T-helper 2 cell treated with Interferon-gamma antibody and Interleukin-4, amounts not matched to agents 5 μg/mL and 100 μg/mL, for 36 hours (primary cell): Measurements from ENCODE around the gene GPR62.
"Not testable (repeated sequence)": the region's sequence is repeated elsewhere in the genome, so short reads cannot be mapped to it uniquely, and the experiment has no call there.

Experiments used
- DNase-seq: peaks from one replicate; pipeline ENCODE4 v3.0.0; 2021; ENCODE audit warnings: low spot score
- H3K27ac Mint-ChIP-seq: one replicate; pipeline ENCODE4 v1.8.0; 2021; ENCODE audit warnings: mild to moderate bottlenecking, mixed read lengths
- H3K27me3 Mint-ChIP-seq: one replicate; pipeline ENCODE4 v1.8.0; 2021; ENCODE audit warnings: low read depth, mixed read lengths
- H3K36me3 Mint-ChIP-seq: one replicate; pipeline ENCODE4 v1.8.0; 2021; ENCODE audit warnings: low read depth, mixed read lengths
- H3K4me1 Mint-ChIP-seq: one replicate; pipeline ENCODE4 v1.8.0; 2021; ENCODE audit warnings: low read depth, mixed read lengths
- H3K4me3 Mint-ChIP-seq: one replicate; pipeline ENCODE4 v1.8.0; 2022; ENCODE audit warnings: mild to moderate bottlenecking, moderate library complexity, mixed read lengths
- H3K9me3 Mint-ChIP-seq: one replicate; pipeline ENCODE4 v1.8.0; 2021; ENCODE audit warnings: mixed read lengths

GPR62 gene

GRCh38 chr3:51978143-51978502, 22.9 kb downstream of the GPR62 start:
- no peak overlapping the region for H3K27ac Mint-ChIP-seq
- H3K9me3 Mint-ChIP-seq: no peaks in the 10 kb centered on the region
- H3K27me3 Mint-ChIP-seq: no peaks in the 10 kb centered on the region
- peaks cover 40% of the 10 kb centered on the region for H3K4me1 Mint-ChIP-seq
- peaks cover 5% of the 10 kb centered on the region for H3K36me3 Mint-ChIP-seq
- no peak for DNase-seq
- H3K4me3 Mint-ChIP-seq: no peak overlapping the region

- DNase-seq: no peak
- no peaks in the 10 kb centered on the region for H3K9me3 Mint-ChIP-seq
- H3K27ac Mint-ChIP-seq: no peak overlapping the region
- H3K27me3 Mint-ChIP-seq: no peaks in the 10 kb centered on the region
- H3K4me1 Mint-ChIP-seq: peaks cover 35% of the 10 kb centered on the region
- no peak overlapping the region for H3K4me3 Mint-ChIP-seq
- H3K36me3 Mint-ChIP-seq: peaks cover 3% of the 10 kb centered on the region
Observed at GRCh38 chr3:51980253-51980652, 25.1 kb downstream of the GPR62 start.

GRCh38 chr3:51982352-51982837, 27.2 kb downstream of the GPR62 start:
- peak overlapping the region; percentile 93 for H3K27ac Mint-ChIP-seq
- peak overlapping the region; percentile 96 for H3K4me3 Mint-ChIP-seq
- H3K27me3 Mint-ChIP-seq: no peaks in the 10 kb centered on the region
- H3K4me1 Mint-ChIP-seq: peaks cover 23% of the 10 kb centered on the region
- no peaks in the 10 kb centered on the region for H3K9me3 Mint-ChIP-seq
- H3K36me3 Mint-ChIP-seq: peaks cover 3% of the 10 kb centered on the region
- peak; percentile 41 for DNase-seq

DNA sequence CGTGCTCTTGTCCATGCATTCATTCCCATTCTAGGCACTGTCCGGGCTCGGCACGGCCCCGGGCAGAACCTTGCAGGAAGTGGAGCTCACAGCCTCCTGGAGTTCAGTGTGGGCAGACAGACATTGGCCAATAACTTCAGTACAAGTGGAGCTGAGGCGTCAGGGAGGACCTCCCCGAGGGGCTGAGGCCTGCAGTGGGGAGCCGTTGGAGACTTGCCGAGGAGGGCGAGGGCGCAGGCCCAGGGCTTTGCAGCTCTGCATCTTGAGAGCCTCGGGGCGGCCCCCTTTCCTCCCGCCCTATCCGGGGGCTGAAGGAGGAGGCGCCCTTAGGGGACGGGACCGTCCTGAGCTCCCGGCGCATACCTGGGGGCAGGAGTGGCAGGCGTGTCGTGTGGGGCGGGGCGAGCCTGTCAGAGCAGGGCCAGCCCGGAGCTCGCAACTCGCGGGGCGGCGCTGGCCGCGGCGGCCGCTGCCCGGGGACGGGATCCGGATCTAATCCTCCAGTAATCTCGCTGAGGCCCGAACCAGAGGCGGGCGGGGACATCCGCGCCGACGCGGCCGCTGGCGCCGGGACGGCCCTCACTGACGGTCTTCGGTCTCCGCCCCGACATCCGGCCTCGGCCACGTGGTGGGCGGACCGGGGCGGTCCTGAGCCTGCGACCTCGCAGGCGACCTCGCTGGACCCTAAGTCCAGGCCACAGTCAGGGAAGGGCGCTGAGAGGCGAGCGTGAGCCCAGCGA, 27.8 kb downstream of the GPR62 start, which contains the start of gene ACY1:
Gene ACY1, plus strand, starts transcription at position 698 of the 740 bp plus-strand sequence. CDS start 530 bp downstream, outside the sequence.
- peak within 1 kb of the TSS; percentile 93 for H3K27ac Mint-ChIP-seq
- H3K4me1 Mint-ChIP-seq: peaks cover 23% of the 10 kb centered on the region
- H3K9me3 Mint-ChIP-seq: no peaks in the 10 kb centered on the region
- H3K36me3 Mint-ChIP-seq: peaks cover 3% of the 10 kb centered on the region
- H3K4me3 Mint-ChIP-seq: peak within 1 kb of the TSS; percentile 96
- no peaks in the 10 kb centered on the region for H3K27me3 Mint-ChIP-seq
- DNase-seq: peak; percentile 87

DNA sequence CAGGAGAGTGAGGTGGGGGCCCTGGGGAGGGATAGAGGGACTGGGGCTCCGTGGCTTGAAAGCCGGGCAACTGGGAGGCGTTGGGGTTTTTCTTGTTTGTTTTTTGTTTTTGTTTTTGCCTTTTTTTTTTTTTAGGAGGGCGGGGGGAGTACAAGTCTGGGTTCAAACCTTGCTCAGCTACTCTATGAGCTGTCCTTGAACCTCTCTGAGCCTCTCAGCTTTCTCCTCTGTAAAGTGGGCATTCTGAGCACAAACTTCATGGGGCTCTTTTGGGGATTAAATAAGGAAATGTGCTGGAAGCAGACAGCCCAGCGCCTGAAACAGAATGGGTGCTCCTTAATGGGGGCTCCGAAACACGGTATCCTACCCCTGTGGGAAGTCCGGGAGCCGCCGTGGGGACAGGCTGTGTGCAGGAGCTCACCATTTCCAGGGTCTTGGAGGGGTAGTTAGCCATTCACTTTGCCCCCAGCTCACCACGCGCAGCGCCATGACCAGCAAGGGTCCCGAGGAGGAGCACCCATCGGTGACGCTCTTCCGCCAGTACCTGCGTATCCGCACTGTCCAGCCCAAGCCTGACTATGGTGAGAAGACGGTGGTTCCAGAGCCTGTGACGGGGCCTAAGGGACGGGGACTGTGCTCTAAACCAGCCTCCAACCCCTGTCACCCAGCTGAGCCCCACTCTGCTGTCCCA, 28.5 kb downstream of the GPR62 start:
- H3K9me3 Mint-ChIP-seq: no peaks in the 10 kb centered on the region
- peaks cover 23% of the 10 kb centered on the region for H3K4me1 Mint-ChIP-seq
- no peak for DNase-seq
- H3K27me3 Mint-ChIP-seq: no peaks in the 10 kb centered on the region
- H3K27ac Mint-ChIP-seq: peak overlapping the region; percentile 93
- peaks cover 3% of the 10 kb centered on the region for H3K36me3 Mint-ChIP-seq
- peak overlapping the region; percentile 96 for H3K4me3 Mint-ChIP-seq

GRCh38 chr3:51984269-51984647, 29.1 kb downstream of the GPR62 start:
- peaks cover 23% of the 10 kb centered on the region for H3K4me1 Mint-ChIP-seq

DNA sequence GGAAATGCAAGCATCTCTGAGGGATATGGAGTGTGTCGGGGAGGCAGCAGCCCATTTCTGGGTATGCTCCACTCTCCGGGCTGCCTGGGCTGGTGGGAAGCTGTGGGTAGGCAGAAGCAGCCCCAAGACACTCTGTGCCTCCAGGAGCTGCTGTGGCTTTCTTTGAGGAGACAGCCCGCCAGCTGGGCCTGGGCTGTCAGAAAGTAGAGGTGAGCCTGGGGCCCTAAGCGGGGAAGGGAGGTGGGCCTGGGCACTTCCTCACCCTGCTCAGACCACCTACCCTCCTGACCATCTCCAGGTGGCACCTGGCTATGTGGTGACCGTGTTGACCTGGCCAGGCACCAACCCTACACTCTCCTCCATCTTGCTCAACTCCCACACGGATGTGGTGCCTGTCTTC, 29.9 kb downstream of the GPR62 start:
- no peak for DNase-seq
- peaks cover 3% of the 10 kb centered on the region for H3K36me3 Mint-ChIP-seq
- H3K27me3 Mint-ChIP-seq: no peaks in the 10 kb centered on the region
- H3K4me3 Mint-ChIP-seq: peak overlapping the region; percentile 29
- peaks cover 23% of the 10 kb centered on the region for H3K4me1 Mint-ChIP-seq
- peak overlapping the region; percentile 72 for H3K27ac Mint-ChIP-seq
- no peaks in the 10 kb centered on the region for H3K9me3 Mint-ChIP-seq

More at GRCh38 chr3:51984269-51984647, 29.1 kb downstream of the GPR62 start:
- no peaks in the 10 kb centered on the region for H3K9me3 Mint-ChIP-seq
- H3K36me3 Mint-ChIP-seq: peaks cover 3% of the 10 kb centered on the region
- no peaks in the 10 kb centered on the region for H3K27me3 Mint-ChIP-seq
- H3K27ac Mint-ChIP-seq: peak overlapping the region; percentile 72
- H3K4me3 Mint-ChIP-seq: peak overlapping the region; percentile 96
- no peak for DNase-seq

GRCh38 chr3:51986010-51986947, 31.1 kb downstream of the GPR62 start:
- no peaks in the 10 kb centered on the region for H3K9me3 Mint-ChIP-seq
- H3K4me3 Mint-ChIP-seq: no peak overlapping the region
- H3K27me3 Mint-ChIP-seq: no peaks in the 10 kb centered on the region
- no peak for DNase-seq
- peaks cover 21% of the 10 kb centered on the region for H3K4me1 Mint-ChIP-seq
- peaks cover 3% of the 10 kb centered on the region for H3K36me3 Mint-ChIP-seq
- no peak overlapping the region for H3K27ac Mint-ChIP-seq

- DNase-seq: no peak
- Mint-ChIP-seq H3K4me1 (peaks cover 17% of the 10 kb centered on the region), H3K27me3 (no peaks in the 10 kb centered on the region), H3K4me3 (no peak overlapping the region), H3K36me3 (peaks cover 6% of the 10 kb centered on the region), H3K27ac (no peak overlapping the region), H3K9me3 (no peaks in the 10 kb centered on the region)
Observed at GRCh38 chr3:51987568-51987967, 32.4 kb downstream of the GPR62 start.

- Mint-ChIP-seq H3K9me3 (no peaks in the 10 kb centered on the region), H3K27me3 (no peaks in the 10 kb centered on the region), H3K4me1 (peaks cover 15% of the 10 kb centered on the region), H3K4me3 (no peak overlapping the region), H3K36me3 (peaks cover 13% of the 10 kb centered on the region), H3K27ac (peak overlapping the region; percentile 53)
- no peak for DNase-seq
Observed at GRCh38 chr3:51988286-51989146, 33.3 kb downstream of the GPR62 start.

- H3K27ac Mint-ChIP-seq, H3K9me3 Mint-ChIP-seq, H3K4me3 Mint-ChIP-seq, H3K27me3 Mint-ChIP-seq, DNase-seq: not testable (repeated sequence)
- H3K36me3 Mint-ChIP-seq: peaks cover 33% of the 10 kb centered on the region
- H3K4me1 Mint-ChIP-seq: peaks cover 20% of the 10 kb centered on the region
Observed at GRCh38 chr3:51990501-51990971, 35.4 kb downstream of the GPR62 start.

DNA sequence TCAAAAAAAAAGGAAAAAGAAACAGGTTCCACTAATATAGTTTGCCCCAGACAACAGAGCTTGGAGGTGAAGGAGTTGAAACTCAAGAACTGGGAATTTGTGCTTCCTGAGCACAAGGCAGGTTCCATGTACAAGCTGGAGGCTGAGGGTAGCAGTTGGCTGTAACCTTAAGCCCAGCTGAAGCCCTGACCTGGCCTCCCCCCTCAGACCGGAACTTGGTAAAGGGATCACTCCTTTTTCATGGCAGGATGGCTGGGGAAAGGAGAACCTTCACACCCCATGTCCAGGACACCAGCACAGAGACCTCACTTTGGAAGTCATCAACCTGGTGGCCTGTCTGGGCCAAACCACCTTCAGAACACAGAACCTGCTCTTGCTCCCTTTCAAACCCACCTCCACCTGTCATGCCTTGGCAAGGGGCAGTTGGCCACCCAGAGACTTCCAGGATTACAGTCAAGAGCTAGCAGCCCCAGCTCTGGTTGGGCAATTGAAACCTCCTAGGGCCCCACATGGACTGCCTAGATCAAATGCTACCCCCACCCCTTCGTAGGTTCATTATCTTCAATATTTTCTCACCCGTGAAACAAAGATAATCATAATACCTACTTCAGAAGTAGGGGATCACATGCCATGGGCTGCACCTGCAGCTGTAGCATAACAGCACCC, 37.0 kb downstream of the GPR62 start:
- no peak for DNase-seq
- Mint-ChIP-seq H3K9me3 (no peaks in the 10 kb centered on the region), H3K27ac (no peak overlapping the region), H3K4me3 (no peak overlapping the region), H3K4me1 (peaks cover 24% of the 10 kb centered on the region), H3K27me3 (peaks cover 2% of the 10 kb centered on the region), H3K36me3 (peaks cover 37% of the 10 kb centered on the region)
